Cardiac fibroblast (primary cell): ENCODE results near the gene FAM47E.

Source experiments
- DNase-seq, 2 donors: peaks; one replicate each; pipeline versions ENCODE4 v3.0.0 to v3.0.0-alpha.2; 2010; ENCODE audit warnings: low read depth in 2 of 2
- H3K4me3 ChIP-seq, 2 donors: replicated peaks in 1 of 2; 1 replicate in 1 of 2; 2 replicates in 1 of 2; pipeline ENCODE4 v1.5.1; 2011; ENCODE audit warnings: low read depth in 2 of 2, low read length in 2 of 2, mild to moderate bottlenecking in 2 of 2, moderate library complexity in 1 of 2
- CTCF ChIP-seq: IDR thresholded peaks from one replicate; pipeline ENCODE4 v1.5.1; 2011; ENCODE audit warnings: low read depth, mild to moderate bottlenecking, low read length, inconsistent platforms

Gene FAM47E

GRCh38 chr4:76296286-76296820, 44.8 kb downstream of the FAM47E start:
- no peak for DNase-seq
- TF ChIP-seq CTCF, result no peak
- H3K4me3 ChIP-seq, result no peak overlapping the region

GRCh38 chr4:76298227-76298626, 46.7 kb downstream of the FAM47E start:
- DNase-seq, result no peak
- H3K4me3 ChIP-seq, result no peak overlapping the region
- no peak for TF ChIP-seq CTCF

GRCh38 chr4:76300012-76300411, 48.5 kb downstream of the FAM47E start:
- TF ChIP-seq CTCF, result no peak
- no peak overlapping the region for H3K4me3 ChIP-seq
- no peak for DNase-seq

- no peak overlapping the region for H3K4me3 ChIP-seq
- peak; percentile 48 to 79 for DNase-seq
- TF ChIP-seq CTCF, result no peak
Observed at GRCh38 chr4:76301068-76301774, 49.7 kb downstream of the FAM47E start.

- H3K4me3 ChIP-seq, result no peak overlapping the region
- no peak for DNase-seq
- TF ChIP-seq CTCF, result no peak
Observed at GRCh38 chr4:76301775-76302162, 50.2 kb downstream of the FAM47E start.

- DNase-seq, result peak; percentile 26 to 27
- no peak for TF ChIP-seq CTCF
- no peak overlapping the region for H3K4me3 ChIP-seq
Observed at GRCh38 chr4:76302826-76303438, 51.4 kb downstream of the FAM47E start.
